Coronary artery (tissue), 2 donors: ENCODE measurements around the gene LMBR1L.
"Not testable (repeated sequence)": the region's sequence is repeated elsewhere in the genome, so short reads cannot be mapped to it uniquely, and the experiment has no call there.

Experiments used
- DNase-seq: peaks from one replicate; pipeline ENCODE4 v3.0.0-alpha.2; 2017; ENCODE audit warnings: low spot score
- H3K27ac ChIP-seq, 2 donors: fragments of 200-600 bp; sonication (generic); one replicate each; pipeline ENCODE4 v1.5.1; 2016 to 2019
- H3K4me3 ChIP-seq: fragments of 200-600 bp; sonication (generic); 2 replicates; pipeline ENCODE4 v1.5.1; 2016; ENCODE audit warnings: mild to moderate bottlenecking, moderate library complexity
- TF ChIP-seq, protein P1 (sequence below): fragments of 200-600 bp; sonication (generic); IDR thresholded peaks from one replicate; pipeline ENCODE4 v1.5.1; 2019; ENCODE audit warnings: antibody characterized with exemption

The LMBR1L gene

DNA sequence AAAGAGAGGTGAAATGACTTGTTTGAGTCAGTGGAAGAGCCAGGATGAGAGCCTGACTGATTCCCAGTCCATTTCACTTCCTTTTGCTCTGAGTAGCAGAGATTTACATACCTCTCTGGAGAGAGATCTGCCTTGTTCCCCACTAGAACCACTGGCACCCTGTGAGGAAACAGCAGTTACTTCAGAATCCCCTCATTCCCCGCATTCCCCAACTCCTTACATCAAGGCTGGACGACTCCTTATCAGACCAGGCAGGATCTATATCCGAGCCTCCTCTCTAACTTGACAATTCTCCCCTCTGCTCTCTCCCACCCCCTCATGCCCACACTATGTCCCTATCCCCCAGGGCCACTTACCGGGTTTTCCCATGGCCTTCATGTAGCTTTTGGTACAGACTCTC, 44.5 kb downstream of the LMBR1L start:
- DNase-seq = no peak
- H3K4me3 ChIP-seq = no peak overlapping the region
- no peak overlapping the region for H3K27ac ChIP-seq
- TF ChIP-seq, protein P1, sequence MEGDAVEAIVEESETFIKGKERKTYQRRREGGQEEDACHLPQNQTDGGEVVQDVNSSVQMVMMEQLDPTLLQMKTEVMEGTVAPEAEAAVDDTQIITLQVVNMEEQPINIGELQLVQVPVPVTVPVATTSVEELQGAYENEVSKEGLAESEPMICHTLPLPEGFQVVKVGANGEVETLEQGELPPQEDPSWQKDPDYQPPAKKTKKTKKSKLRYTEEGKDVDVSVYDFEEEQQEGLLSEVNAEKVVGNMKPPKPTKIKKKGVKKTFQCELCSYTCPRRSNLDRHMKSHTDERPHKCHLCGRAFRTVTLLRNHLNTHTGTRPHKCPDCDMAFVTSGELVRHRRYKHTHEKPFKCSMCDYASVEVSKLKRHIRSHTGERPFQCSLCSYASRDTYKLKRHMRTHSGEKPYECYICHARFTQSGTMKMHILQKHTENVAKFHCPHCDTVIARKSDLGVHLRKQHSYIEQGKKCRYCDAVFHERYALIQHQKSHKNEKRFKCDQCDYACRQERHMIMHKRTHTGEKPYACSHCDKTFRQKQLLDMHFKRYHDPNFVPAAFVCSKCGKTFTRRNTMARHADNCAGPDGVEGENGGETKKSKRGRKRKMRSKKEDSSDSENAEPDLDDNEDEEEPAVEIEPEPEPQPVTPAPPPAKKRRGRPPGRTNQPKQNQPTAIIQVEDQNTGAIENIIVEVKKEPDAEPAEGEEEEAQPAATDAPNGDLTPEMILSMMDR = no peak

DNA sequence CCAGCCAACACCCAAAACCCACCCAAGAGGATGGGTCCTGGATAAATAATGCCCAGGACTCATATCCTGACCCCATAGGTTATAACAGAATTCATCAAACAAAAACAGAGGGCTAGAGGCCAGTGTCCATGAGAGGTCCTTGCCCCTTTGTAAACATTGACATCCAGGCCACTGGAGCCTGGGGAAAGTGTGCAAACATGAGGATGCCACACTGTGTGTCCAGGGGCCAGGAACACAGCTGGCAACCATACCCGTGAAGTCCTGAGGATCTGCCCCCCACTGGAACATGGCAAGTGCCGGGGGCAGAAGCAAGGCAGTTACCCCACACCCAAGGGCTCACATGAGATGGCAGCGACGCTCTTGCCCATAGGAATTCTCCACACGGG, 45.9 kb downstream of the LMBR1L start:
- TF ChIP-seq, protein P1 = no peak
- no peak for DNase-seq
- Histone ChIP-seq H3K27ac (no peak overlapping the region), H3K4me3 (no peak overlapping the region)

DNA sequence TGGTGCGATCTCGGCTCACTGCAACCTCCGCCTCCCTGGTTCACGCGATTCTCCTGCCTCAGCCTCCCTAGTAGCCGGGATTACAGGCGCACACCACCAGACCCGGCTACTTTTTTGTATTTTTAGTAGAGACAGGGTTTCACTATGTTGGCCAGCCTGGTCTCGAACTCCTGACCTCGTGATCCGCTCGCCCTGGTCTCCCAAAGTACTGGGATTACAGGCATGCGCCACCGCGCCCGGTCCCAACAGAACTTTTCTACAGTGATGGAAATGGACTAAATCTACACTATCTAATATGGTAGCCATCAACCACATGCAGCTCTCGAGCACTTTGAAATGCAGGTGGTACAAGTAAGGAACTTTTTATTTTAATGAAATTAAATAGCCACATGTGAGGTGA, 48.7 kb downstream of the LMBR1L start:
- H3K4me3 ChIP-seq, DNase-seq, H3K27ac ChIP-seq: not testable (repeated sequence)

DNA sequence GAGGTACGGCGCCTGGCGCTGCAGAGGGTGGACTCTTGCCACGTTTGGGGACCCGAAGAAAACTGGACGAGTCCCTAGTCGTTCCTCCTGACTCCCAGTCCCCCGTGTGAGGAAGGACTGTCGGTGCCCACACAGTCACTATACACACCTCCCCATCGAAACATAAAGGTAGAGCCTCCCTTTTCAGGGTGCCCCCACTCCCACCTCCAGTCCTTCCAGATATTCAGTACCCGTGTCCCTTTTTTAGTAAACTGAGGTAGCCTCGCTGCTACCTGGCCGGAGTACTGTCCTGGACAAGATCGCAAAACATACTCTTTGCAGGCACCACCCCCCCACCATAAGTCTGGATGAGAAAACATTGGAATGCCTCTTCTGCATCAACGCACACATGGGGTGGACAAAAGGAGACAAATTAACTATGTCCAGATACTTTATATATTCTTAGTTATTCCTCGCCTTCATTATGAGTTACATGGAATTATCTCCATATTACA, 49.4 kb downstream of the LMBR1L start:
- TF ChIP-seq, protein P1 = no peak
- no peak for DNase-seq
- peak overlapping the region; percentile 88 for H3K4me3 ChIP-seq
- H3K27ac ChIP-seq = peak overlapping the region; percentile 88 to 98

DNA sequence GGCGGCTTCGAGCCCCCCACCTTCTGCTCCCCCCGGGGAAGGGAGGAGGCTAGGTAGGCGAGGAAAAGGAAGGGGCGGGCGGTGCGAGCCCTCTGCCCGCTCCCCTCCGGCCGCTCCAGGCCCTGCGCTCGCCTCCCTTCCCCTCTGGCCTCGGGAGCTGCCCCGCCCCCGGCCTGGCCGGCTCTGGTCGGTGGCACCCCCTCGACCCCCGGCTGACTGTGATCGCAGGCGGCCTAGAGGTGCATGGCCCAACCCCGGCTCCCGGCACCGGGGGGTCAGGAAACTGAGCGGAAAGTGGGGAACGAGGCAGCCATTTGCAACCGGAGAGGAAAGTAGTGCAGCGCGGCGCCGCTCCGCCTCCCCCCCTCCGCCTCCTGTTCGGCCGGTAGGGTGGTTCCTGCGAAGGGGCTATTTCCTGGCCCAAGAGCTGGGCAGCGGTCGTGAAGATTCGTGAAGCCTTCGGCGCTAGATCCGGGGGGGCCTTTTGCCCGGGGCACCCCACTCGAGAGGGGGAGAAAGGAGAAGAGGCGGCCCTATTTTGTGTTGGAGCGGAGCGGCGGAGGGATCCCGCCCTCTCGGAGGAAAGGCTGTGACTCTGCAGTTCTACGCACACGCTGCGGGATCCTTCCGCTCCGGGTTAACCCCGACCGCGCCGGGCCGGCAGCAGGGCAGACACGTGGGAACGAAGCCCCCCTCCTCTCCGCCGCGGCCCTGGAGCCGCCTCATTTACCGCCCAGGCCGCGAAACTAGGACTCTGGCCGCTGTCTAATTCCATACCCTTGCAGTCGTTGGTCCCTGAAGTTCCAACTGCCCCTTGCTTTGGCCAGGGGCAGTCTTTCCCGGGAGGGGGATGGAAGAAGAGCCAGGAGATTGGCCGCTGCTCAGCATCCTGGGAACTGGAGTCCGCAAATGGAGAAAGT, 50.1 kb downstream of the LMBR1L start, which contains the start of gene KMT2D:
Gene KMT2D, minus strand, starts transcription at position 558 of the 920 bp plus-strand sequence. CDS start 5,470 bp downstream, outside the sequence.
- H3K4me3 ChIP-seq = peak within 1 kb of the TSS; percentile 88

DNA sequence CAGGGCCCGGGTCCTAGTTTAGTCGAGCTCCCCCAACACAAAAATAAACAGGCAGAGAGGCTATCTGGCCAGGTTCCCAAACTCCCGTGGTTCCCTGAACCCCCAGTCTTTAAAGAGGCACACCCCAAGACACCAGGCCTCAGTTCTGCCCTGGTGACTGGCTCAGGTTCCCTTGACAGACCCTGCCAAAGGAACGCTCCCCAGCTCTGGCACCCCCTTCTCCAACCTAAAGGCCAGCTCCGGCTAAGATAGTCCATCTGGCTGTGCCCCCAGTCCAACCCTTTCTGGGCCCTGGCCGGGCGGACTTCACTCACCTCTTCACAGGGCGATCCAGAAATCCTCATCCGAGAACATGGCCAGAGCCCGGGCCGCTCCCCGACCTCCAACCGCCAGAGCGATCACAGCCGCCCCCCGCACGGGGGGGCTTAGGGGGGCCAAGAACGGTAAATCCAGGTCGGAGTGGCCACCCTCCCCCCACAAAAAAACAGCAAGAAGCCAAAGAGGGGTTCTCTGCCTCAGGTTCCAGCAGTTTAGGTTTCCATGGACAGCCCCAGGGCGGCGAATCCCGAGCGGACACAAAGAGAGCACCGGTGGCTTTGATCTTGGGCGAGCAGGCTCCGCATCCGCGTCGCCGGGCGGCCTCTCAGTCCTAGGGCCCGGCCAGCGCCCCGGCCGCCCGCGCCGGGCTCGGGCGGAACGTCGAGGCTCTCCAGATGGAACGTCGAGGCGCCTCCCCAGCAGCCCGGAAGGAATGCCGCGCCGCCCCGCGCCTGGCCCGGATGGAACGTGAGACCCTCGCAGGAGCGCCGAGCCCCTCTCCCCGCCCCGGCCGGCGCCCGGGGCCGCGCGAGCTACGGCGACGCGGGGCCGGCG, 51.1 kb downstream of the LMBR1L start:
- peak overlapping the region; percentile 88 for H3K4me3 ChIP-seq
- TF ChIP-seq, protein P1 = no peak
- H3K27ac ChIP-seq = peak overlapping the region; percentile 88 to 98
- DNase-seq = peak; percentile 76

More for the DNA sequence above, 50.1 kb downstream of the LMBR1L start, which contains the start of gene KMT2D:
- peak within 1 kb of the TSS; percentile 88 to 98 for H3K27ac ChIP-seq
- TF ChIP-seq, protein P1 = no peak
- DNase-seq = peak; percentile 94

DNA sequence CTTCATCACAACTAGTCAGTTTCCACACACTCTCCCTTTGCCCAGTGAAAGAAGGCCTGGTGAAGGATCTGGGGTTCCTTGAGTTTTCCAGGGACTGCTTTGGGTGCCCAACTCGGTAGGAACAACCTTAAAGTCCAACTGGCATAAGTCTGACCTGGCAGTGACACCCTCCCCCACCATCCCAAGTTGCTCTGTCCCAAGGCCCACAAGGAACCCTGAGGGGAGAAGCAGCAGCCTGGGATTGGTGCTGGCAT, 51.7 kb downstream of the LMBR1L start:
- TF ChIP-seq, protein P1 = no peak
- Histone ChIP-seq H3K4me3 (peak overlapping the region; percentile 88), H3K27ac (peak overlapping the region; percentile 88 to 98)
- peak; percentile 70 for DNase-seq
